Measurements from ENCODE around the gene PRPF6. TPM values are rescaled to one million over a fixed set of nuclear protein-coding genes. Genes with fewer than 3 reads are reported as not detected.

The PRPF6 gene
- total RNA-seq, 1 donor from 2014 or later: 60.4 TPM

- intact Hi-C loops (cut with DNase I): no loop called here
- ATAC-seq (no peak), DNase-seq (ENCODE audit: low spot score) (no peak)
These were observed 35.8 kb upstream of the PRPF6 start for GRCh38 chr20:63945031-63945658.

GRCh38 chr20:63945921-63946920 is 34.7 kb upstream of the PRPF6 start:
- DNase-seq (ENCODE audit: low spot score): no peak
- intact Hi-C loops (cut with DNase I): no loop called here
- no peak for ATAC-seq

GRCh38 chr20:63946986-63947637 is 33.8 kb upstream of the PRPF6 start:
- ATAC-seq: no peak
- no peak for DNase-seq (ENCODE audit: low spot score)
- intact Hi-C loops (cut with DNase I): no loop called here

GRCh38 chr20:63947638-63948456 is 33.1 kb upstream of the PRPF6 start:
- no peak for ATAC-seq
- intact Hi-C loops (cut with DNase I): no loop called here
- DNase-seq (ENCODE audit: low spot score): peak; percentile 61

GRCh38 chr20:63950701-63951397 is 30.1 kb upstream of the PRPF6 start:
- intact Hi-C loops (cut with DNase I): no loop called here
- DNase-seq (ENCODE audit: low spot score): no peak
- ATAC-seq: no peak

GRCh38 chr20:63951398-63952209 is 29.3 kb upstream of the PRPF6 start:
- DNase-seq (ENCODE audit: low spot score) (no peak), ATAC-seq (no peak)
- intact Hi-C loops (cut with DNase I): no loop called here

GRCh38 chr20:63952210-63952535 is 28.8 kb upstream of the PRPF6 start:
- intact Hi-C loops (cut with DNase I): no loop called here
- ATAC-seq (no peak), DNase-seq (ENCODE audit: low spot score) (no peak)

GRCh38 chr20:63952769-63953168 is 28.2 kb upstream of the PRPF6 start:
- ATAC-seq (no peak), DNase-seq (ENCODE audit: low spot score) (no peak)
- intact Hi-C loops (cut with DNase I): no loop called here

- intact Hi-C loops (cut with DNase I): no loop called here
- DNase-seq (ENCODE audit: low spot score): no peak
- ATAC-seq: no peak
These were observed 27.0 kb upstream of the PRPF6 start for GRCh38 chr20:63953764-63954429.

- intact Hi-C loops (cut with DNase I): no loop called here
- ATAC-seq (no peak), DNase-seq (ENCODE audit: low spot score) (no peak)
These were observed 25.6 kb upstream of the PRPF6 start for GRCh38 chr20:63955281-63955826.

GRCh38 chr20:63955827-63956663 is 24.9 kb upstream of the PRPF6 start, which contains the start of gene UCKL1:
Gene UCKL1, minus strand, starts transcription at chr20:63956416. Its CDS starts 44 bp downstream, at chr20:63956372.
- intact Hi-C loops (cut with DNase I): no loop called here
- ATAC-seq (peak; percentile 90), DNase-seq (ENCODE audit: low spot score) (peak; percentile 95)

GRCh38 chr20:63956664-63957003 is 24.3 kb upstream of the PRPF6 start:
- no peak for ATAC-seq

GRCh38 chr20:63957004-63957689 is 23.8 kb upstream of the PRPF6 start:
- ATAC-seq (peak; percentile 74), DNase-seq (ENCODE audit: low spot score) (peak; percentile 84)
- intact Hi-C loops (cut with DNase I): no loop called here

More at GRCh38 chr20:63956664-63957003, 24.3 kb upstream of the PRPF6 start:
- no peak for DNase-seq (ENCODE audit: low spot score)
- intact Hi-C loops (cut with DNase I): no loop called here

GRCh38 chr20:63957690-63958441 is 23.1 kb upstream of the PRPF6 start:
- DNase-seq (ENCODE audit: low spot score) (no peak), ATAC-seq (peak; percentile 0)
- intact Hi-C loops (cut with DNase I): no loop called here

GRCh38 chr20:63958471-63958870 is 22.5 kb upstream of the PRPF6 start:
- DNase-seq (ENCODE audit: low spot score) (no peak), ATAC-seq (no peak)
- intact Hi-C loops (cut with DNase I): no loop called here

All from sciatic nerve (tissue), 2 donors.